ENCODE measurements around the gene NOL11. TPM values are rescaled to one million over a fixed set of nuclear protein-coding genes. Genes with fewer than 3 reads are reported as not detected.
"Not testable (repeated sequence)": the region's sequence is repeated elsewhere in the genome, so short reads cannot be mapped to it uniquely, and the experiment has no call there.

NOL11 gene
- total and polyA plus RNA-seq, 2 donors (not counting 3 experiments of a cell fraction or from before 2014, with no cell fraction given): 17.7 to 52.6 TPM

DNA sequence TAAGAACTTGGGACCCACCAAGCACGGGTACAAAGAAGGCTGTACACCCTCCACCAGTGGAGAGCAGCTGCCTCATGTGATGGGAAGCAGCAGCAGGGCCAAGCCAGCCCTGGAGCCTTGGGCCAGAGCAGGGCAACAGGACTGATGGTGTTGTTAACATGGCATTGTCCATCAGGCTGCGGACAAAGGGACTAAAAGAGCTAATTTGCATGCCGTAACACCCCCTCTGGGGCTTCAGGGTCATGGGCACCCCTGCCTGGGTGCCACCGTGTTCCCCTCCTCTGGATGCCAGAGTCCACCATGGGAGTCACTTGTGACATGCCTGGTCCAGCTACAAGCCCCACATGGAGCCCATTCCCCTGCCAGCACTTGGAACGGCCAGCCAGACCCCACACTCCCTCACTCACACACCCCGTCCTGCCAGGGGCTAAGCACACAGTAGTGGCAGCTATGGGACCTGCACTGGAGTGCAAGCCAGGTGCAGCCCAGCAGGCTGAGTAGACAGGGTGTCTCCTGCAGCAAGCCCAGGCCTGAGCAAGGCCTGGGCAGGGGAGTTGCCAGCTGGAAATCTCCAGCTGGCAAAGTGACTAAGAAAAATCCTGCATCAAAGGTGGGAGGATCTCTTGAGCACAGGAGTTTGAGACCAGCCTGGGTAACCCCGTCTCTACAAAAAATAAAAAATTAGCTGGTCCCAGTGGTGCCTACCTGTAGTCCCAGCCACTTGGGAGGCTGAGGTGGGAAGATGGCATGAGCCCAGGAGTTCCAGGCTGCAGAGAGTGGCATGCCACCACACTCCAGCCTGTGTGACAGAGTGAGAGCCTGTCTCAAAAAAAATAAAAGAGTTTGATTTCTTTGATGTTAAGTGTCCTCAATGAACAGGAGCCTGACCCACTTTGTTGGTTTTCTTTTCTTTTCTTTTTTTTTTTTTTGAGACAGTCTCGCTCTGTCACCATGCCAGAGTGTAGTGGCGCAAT lies 33.7 kb downstream of the NOL11 start:
- no peak overlapping the region for H3K9ac ChIP-seq (replicated peaks; ENCODE audit: extremely low read depth, insufficient read depth, low read length)
- CTCF ChIA-PET: interaction anchor here (1.0 to 1.1 kb wide), 2 partner anchors 12 to 21 kb away, joined by 3 read pairs; no protein-coding TSS in a partner anchor

DNA sequence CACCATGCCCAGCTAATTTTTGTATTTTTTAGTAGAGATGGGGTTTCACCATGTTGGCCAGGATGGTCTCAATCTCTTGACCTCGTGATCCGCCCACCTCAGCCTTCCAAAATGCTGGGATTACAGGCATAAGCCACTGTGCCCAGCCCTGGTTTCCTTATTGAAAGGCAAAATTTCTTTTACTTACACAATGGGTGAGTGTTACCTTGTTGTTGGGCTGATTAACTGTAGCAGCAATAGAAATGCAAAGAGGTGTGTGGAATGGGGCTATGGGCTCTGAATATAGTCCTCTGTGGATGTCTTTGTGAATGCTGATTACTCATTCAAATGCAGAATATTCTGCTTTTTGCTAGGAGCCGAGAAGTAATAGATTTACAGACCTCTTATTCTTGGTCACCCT lies 34.4 kb downstream of the NOL11 start:
- H2AFZ ChIP-seq (ENCODE audit: low read depth, low read length); H4K20me1 ChIP-seq (replicated peaks; ENCODE audit: control insufficient read depth, extremely low read depth, insufficient read depth, low read length); H3K9me3 ChIP-seq (replicated peaks; ENCODE audit: control insufficient read depth, insufficient read depth, low read length); H3K27me3 ChIP-seq (ENCODE audit: control insufficient read depth in 2 of 2, insufficient read depth in 2 of 2, low read length in 2 of 2); H3K9me1 ChIP-seq (replicated peaks; ENCODE audit: control insufficient read depth, extremely low read depth, insufficient read depth, low read length); H3K4me3 ChIP-seq (replicated peaks in 1 of 3; ENCODE audit: insufficient read depth in 1 of 3, low read depth in 1 of 3, low read length in 3 of 3); H3K27ac ChIP-seq (ENCODE audit: insufficient read depth, low read depth, low read length); DNase-seq (ENCODE audit: low read depth, low spot score); POLR2A ChIA-PET; H3K79me2 ChIP-seq (ENCODE audit: control insufficient read depth, insufficient read depth, low read length); H3K4me2 ChIP-seq (ENCODE audit: insufficient read depth, low read length); H3K4me1 ChIP-seq (ENCODE audit: control insufficient read depth, extremely low read depth, insufficient read depth, low read length); BruUV-seq (replicated peaks); dilution Hi-C loops (cut with MboI; ENCODE audit: extremely low pct_ligation_motif_present, low sequenced_read_pairs); H3K9ac ChIP-seq (replicated peaks; ENCODE audit: extremely low read depth, insufficient read depth, low read length); FAIRE-seq; intact Hi-C loops (cut with micrococcal nuclease): not testable (repeated sequence)
- CTCF ChIA-PET: interaction anchor here (0.6 to 1.1 kb wide), 2 partner anchors 22 to 387 kb away, joined by 3 read pairs; no protein-coding TSS in a partner anchor
- peaks cover 6 to 11% of the 10 kb centered on the region in 2 experiments for H3K36me3 ChIP-seq (ENCODE audit: control insufficient read depth in 2 of 2, extremely low read depth in 1 of 2, insufficient read depth in 2 of 2, low read length in 2 of 2)

More for the DNA sequence above, 33.7 kb downstream of the NOL11 start:
- Histone ChIP-seq H2AFZ (ENCODE audit: low read depth, low read length) (no peak overlapping the region), H3K9me3 (replicated peaks; ENCODE audit: control insufficient read depth, insufficient read depth, low read length) (no peaks in the 10 kb centered on the region), H3K4me1 (ENCODE audit: control insufficient read depth, extremely low read depth, insufficient read depth, low read length) (peaks cover 4% of the 10 kb centered on the region), H4K20me1 (replicated peaks; ENCODE audit: control insufficient read depth, extremely low read depth, insufficient read depth, low read length) (no peaks in the 10 kb centered on the region), H3K27ac (ENCODE audit: insufficient read depth, low read depth, low read length) (no peak overlapping the region), H3K4me3 (replicated peaks in 1 of 3; ENCODE audit: insufficient read depth in 1 of 3, low read depth in 1 of 3, low read length in 3 of 3) (no peak overlapping the region), H3K9me1 (replicated peaks; ENCODE audit: control insufficient read depth, extremely low read depth, insufficient read depth, low read length) (peaks cover 4% of the 10 kb centered on the region), H3K4me2 (ENCODE audit: insufficient read depth, low read length) (no peak overlapping the region), H3K36me3 (ENCODE audit: control insufficient read depth in 2 of 2, extremely low read depth in 1 of 2, insufficient read depth in 2 of 2, low read length in 2 of 2) (peaks cover 8 to 11% of the 10 kb centered on the region in 2 experiments), H3K27me3 (ENCODE audit: control insufficient read depth in 2 of 2, insufficient read depth in 2 of 2, low read length in 2 of 2) (no peaks in the 10 kb centered on the region), H3K79me2 (ENCODE audit: control insufficient read depth, insufficient read depth, low read length) (no peaks in the 10 kb centered on the region)
- FAIRE-seq (no peak), DNase-seq (ENCODE audit: low read depth, low spot score) (no peak)
- POLR2A ChIA-PET: no interaction called here
- dilution Hi-C loops (cut with MboI; ENCODE audit: extremely low pct_ligation_motif_present, low sequenced_read_pairs): no loop called here
- intact Hi-C loops (cut with micrococcal nuclease): no loop called here
- BruUV-seq (replicated peaks): no TSS peak
- TF ChIP-seq POLR2A (IDR thresholded peaks at IDR 0.05; ENCODE audit: low read depth, low read length): no peak
- TF ChIP-seq, protein P1, sequence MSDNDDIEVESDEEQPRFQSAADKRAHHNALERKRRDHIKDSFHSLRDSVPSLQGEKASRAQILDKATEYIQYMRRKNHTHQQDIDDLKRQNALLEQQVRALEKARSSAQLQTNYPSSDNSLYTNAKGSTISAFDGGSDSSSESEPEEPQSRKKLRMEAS (IDR thresholded peaks at IDR 0.05; ENCODE audit: insufficient read depth, insufficient read length): no peak
- no peak for TF ChIP-seq MYC (IDR thresholded peaks at IDR 0.05; ENCODE audit: low read depth, low read length)
- TF ChIP-seq GATA2 (IDR thresholded peaks at IDR 0.05; ENCODE audit: insufficient read depth, insufficient read length, low read depth, low read length): no peak
- no peak for TF ChIP-seq FOS (IDR thresholded peaks at IDR 0.05; ENCODE audit: borderline replicate concordance, insufficient read depth, low read length)
- TF ChIP-seq, protein P2, sequence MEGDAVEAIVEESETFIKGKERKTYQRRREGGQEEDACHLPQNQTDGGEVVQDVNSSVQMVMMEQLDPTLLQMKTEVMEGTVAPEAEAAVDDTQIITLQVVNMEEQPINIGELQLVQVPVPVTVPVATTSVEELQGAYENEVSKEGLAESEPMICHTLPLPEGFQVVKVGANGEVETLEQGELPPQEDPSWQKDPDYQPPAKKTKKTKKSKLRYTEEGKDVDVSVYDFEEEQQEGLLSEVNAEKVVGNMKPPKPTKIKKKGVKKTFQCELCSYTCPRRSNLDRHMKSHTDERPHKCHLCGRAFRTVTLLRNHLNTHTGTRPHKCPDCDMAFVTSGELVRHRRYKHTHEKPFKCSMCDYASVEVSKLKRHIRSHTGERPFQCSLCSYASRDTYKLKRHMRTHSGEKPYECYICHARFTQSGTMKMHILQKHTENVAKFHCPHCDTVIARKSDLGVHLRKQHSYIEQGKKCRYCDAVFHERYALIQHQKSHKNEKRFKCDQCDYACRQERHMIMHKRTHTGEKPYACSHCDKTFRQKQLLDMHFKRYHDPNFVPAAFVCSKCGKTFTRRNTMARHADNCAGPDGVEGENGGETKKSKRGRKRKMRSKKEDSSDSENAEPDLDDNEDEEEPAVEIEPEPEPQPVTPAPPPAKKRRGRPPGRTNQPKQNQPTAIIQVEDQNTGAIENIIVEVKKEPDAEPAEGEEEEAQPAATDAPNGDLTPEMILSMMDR (IDR thresholded peaks at IDR 0.05; ENCODE audit: extremely low read depth in 1 of 2, insufficient read depth in 1 of 2, low read depth in 1 of 2, low read length in 2 of 2): no peak
- no peak for TF ChIP-seq EZH2 (IDR thresholded peaks at IDR 0.05; ENCODE audit: borderline replicate concordance, low read depth, low read length, severe bottlenecking)
